NCI-H748 (cell line): ENCODE data around the gene KLF3.

Experiments
- DNase-seq: peaks from one replicate; lab custom pipeline; 2025; ENCODE audit not compliant: unreplicated experiment; lab: John Stamatoyannopoulos, UW

Gene KLF3

DNA sequence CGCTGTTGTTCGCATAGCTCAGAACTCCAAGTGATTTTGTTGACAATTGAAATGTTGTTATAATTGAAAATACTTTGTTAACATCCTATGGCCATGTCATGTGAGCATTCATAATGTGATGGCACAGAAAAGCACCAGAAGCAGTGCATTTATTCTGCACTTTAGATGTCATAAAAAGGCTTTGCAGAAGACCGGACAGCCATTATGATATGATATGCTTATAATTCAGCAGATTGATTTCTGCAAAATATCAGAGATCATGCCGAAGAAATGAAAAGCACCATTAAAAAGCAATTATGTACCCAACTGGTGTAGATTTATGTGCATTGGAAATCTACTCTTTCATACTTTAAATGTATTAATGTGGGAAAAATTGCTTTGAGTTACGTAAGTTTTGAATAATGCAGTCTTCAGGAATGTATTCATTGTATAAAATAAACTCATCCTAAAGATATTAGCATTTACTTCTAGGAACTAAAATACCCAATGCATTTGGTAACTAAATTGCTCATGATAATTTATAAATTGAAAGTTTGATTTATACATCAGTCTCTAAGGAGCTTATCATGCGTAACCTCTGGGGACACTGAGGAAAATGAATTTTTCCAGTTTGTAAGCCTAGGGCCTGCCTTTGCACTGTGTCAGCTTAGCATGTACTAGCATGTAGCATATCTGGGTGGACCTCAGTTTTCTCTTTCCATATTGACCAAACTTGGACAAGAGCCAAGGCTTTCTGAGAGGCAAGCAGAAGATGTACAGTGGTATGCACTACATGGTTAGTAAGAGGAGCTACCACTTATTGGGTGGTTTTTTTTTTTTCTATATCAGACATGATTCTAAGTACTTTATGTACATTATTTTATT, 75.2 kb downstream of the KLF3 start:
- peak; percentile 0 for DNase-seq

GRCh38 chr4:38740303-38740702, 76.3 kb downstream of the KLF3 start:
- DNase-seq, result no peak

DNA sequence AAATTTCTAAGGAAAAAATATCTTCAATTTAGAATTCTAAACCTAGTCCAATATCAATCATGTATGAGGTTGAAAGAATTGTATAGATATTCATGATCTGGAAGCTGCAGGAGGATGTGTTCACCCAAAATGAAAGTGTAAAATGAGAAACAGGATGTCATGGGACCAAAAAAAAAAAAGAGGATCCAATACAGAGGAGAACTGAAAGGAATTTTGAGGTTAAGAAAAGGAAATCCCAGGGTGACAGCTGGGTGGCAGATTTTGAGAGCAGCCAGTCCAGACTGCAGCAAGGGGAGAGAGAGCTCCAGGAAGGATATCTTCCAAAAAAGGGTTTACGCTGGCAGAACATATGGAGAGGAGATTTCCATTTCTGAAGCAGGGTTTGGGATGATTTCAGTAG, 79.9 kb downstream of the KLF3 start:
- DNase-seq, result no peak

DNA sequence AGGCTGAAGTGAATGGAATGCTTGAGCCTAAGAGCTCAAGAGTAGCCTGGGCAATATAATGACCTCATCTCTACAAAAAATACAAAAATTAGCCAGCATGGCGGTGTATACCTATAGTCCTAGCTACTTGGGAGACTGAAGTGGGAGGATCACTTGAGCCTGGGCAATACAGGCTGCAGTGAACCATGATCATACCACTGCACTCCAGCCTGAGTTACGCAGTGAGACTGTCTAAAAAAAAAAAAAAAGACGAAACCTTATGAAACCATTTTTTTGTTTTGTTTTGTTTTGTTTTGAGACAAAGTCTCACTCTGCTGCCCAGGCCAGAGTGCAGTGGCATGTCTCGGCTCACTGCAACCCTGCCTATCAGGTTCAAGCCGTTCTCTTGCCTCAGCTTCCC, 81.9 kb downstream of the KLF3 start:
- DNase-seq, result no peak

DNA sequence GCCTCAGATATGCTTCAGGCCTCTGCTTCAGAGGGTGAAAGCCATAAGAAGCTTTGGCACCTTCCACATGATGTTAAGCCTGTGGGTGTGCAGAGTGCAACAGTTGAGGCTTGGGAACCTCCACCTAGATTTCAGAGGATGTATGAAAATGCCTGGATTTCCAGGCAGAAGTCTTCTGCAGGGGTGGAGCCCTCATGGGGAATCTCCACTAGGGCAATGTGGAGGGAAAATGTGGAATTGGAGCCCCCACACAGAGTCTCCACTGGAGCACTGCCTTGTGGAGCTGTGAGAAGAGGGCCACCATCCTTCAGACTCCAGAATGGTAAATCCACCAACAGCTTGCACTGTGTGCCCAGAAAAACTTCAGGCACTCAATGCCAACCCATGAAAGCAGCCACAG, 83.6 kb downstream of the KLF3 start:
- DNase-seq, result no peak

- DNase-seq, result no peak
Observed at GRCh38 chr4:38749336-38749735, 85.3 kb downstream of the KLF3 start.
